Neuron (in vitro differentiated cells): ENCODE results near the gene SP8.

Source experiments
- H2AFZ ChIP-seq: one replicate; pipeline ENCODE4 v1.6.1; 2013; ENCODE audit warnings: low read depth, mild to moderate bottlenecking, inconsistent platforms, low read length, moderate library complexity
- H3K27me3 ChIP-seq: one replicate; pipeline ENCODE4 v1.6.1; 2013; ENCODE audit warnings: low read length; ENCODE audit not compliant: insufficient read depth
- H3K36me3 ChIP-seq: one replicate; pipeline ENCODE4 v1.6.1; 2013; ENCODE audit warnings: low read length; ENCODE audit not compliant: insufficient read depth
- H3K4me1 ChIP-seq: one replicate; pipeline ENCODE4 v1.6.1; 2013; ENCODE audit warnings: low read length; ENCODE audit not compliant: insufficient read depth
- H3K4me3 ChIP-seq: 2 replicates; pipeline ENCODE4 v1.5.1; 2013; ENCODE audit warnings: mild to moderate bottlenecking, low read length, moderate library complexity
- H3K9me3 ChIP-seq: one replicate; pipeline ENCODE4 v1.6.1; 2013; ENCODE audit warnings: low read length

Gene SP8

DNA sequence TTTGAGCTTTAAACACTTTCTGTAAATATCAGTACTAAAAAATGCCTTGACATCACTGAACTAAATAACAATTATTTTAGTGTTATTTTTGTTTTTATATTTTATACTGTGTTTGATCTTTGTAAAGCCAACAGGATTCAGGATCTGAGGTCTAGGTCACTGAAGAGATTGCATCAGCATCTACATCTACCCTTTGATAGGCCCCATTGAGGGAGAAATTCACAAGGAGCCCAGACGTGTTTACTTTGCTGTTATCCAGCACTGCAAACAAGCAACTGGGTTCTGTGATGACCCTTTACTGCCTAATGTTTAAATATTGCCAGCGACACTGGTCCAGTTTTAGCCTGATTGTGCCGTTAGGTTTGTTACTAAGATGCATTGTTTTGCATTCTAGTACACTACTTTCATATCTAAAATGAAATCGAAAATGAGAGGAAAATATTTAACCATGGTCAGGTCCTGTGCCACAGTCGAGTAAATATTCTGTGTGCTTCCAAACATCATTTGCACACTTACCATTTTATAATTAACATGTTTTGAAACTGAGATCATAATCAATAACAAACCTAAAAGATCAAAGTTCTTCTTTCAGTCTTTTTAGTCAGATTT, 48.7 kb downstream of the SP8 start:
- no peaks in the 10 kb centered on the region for H3K36me3 ChIP-seq
- H3K4me3 ChIP-seq = no peak overlapping the region
- no peak overlapping the region for H2AFZ ChIP-seq
- peaks cover 3% of the 10 kb centered on the region for H3K27me3 ChIP-seq
- H3K4me1 ChIP-seq = no peaks in the 10 kb centered on the region
- no peaks in the 10 kb centered on the region for H3K9me3 ChIP-seq

DNA sequence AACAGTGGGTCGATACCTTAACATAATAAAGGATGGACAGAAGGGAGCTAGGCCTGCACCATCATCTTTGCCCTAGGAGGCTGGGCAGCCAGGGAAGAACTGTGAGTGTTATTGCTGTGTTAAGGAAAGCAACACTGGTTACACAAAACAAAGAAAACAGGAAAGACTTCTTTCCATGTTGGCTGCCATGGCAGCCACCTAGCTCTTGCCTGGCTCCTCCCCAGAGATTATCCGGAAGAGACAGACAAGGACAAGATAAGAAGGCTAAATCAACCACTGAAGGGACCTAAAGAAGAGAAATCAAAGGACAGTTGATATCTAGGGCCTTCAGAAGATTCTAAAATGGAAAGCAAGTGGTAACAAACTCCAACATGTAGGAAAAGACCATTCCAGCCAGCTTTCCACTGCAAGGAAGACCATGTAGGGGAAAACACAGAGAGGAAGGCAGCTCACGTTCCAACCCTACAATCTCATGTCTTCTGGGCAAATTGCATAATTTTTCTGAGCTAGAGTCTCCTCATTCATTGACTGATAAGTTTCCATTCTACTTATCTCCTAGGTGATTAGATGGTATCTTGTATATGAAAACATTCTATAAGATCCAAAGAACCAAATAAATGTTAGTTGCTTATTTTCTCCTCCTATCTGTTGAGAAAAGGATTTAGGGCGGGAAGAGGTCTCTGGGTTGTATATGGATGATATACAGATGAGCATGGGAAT, 51.2 kb downstream of the SP8 start:
- H3K36me3 ChIP-seq = no peaks in the 10 kb centered on the region
- H3K27me3 ChIP-seq = peaks cover 3% of the 10 kb centered on the region
- no peak overlapping the region for H3K4me3 ChIP-seq
- H3K9me3 ChIP-seq = no peaks in the 10 kb centered on the region
- H3K4me1 ChIP-seq = no peaks in the 10 kb centered on the region
- no peak overlapping the region for H2AFZ ChIP-seq
